Activated naive CD4-positive, alpha-beta T cell treated with anti-CD3 and anti-CD28 coated beads, Interleukin-2, amount 50 U/mL, for 24 hours (primary cell): ENCODE data around the gene DSC1.

Source experiments
- H3K27ac Mint-ChIP-seq: one replicate; pipeline ENCODE4 v1.8.0; 2021; ENCODE audit warnings: mild to moderate bottlenecking, mixed read lengths
- H3K27me3 Mint-ChIP-seq: one replicate; pipeline ENCODE4 v1.8.0; 2021; ENCODE audit warnings: mixed read lengths
- H3K36me3 Mint-ChIP-seq: one replicate; pipeline ENCODE4 v1.8.0; 2021; ENCODE audit warnings: mixed read lengths
- H3K4me1 Mint-ChIP-seq: one replicate; pipeline ENCODE4 v1.8.0; 2021; ENCODE audit warnings: mixed read lengths
- H3K4me3 Mint-ChIP-seq: one replicate; pipeline ENCODE4 v1.8.0; 2021; ENCODE audit warnings: mild to moderate bottlenecking, mixed read lengths
- H3K9me3 Mint-ChIP-seq: one replicate; pipeline ENCODE4 v1.8.0; 2021; ENCODE audit warnings: mixed read lengths

Gene DSC1

GRCh38 chr18:31162825-31163435, at the start of gene DSC1:
Gene DSC1 (minus strand): TSS chr18:31162856. CDS start chr18:31162594, 262 bp downstream.
- Mint-ChIP-seq H3K27me3 (no peaks in the 10 kb centered on the region), H3K9me3 (no peaks in the 10 kb centered on the region), H3K4me3 (peak within 1 kb of the TSS; percentile 75), H3K36me3 (no peaks in the 10 kb centered on the region), H3K4me1 (peaks cover 14% of the 10 kb centered on the region), H3K27ac (peak within 1 kb of the TSS; percentile 70)

GRCh38 chr18:31211047-31211446, 48.4 kb upstream of the DSC1 start:
- peaks cover 18% of the 10 kb centered on the region for H3K4me1 Mint-ChIP-seq
- peaks cover 3% of the 10 kb centered on the region for H3K9me3 Mint-ChIP-seq
- H3K27me3 Mint-ChIP-seq = no peaks in the 10 kb centered on the region
- no peak overlapping the region for H3K27ac Mint-ChIP-seq
- H3K4me3 Mint-ChIP-seq = no peak overlapping the region
- no peaks in the 10 kb centered on the region for H3K36me3 Mint-ChIP-seq

GRCh38 chr18:31209041-31209440, 46.4 kb upstream of the DSC1 start:
- Mint-ChIP-seq H3K4me1 (peaks cover 18% of the 10 kb centered on the region), H3K4me3 (no peak overlapping the region), H3K9me3 (no peaks in the 10 kb centered on the region), H3K27me3 (no peaks in the 10 kb centered on the region), H3K27ac (no peak overlapping the region), H3K36me3 (no peaks in the 10 kb centered on the region)

- H3K36me3 Mint-ChIP-seq = no peaks in the 10 kb centered on the region
- H3K4me1 Mint-ChIP-seq = peaks cover 18% of the 10 kb centered on the region
- H3K4me3 Mint-ChIP-seq = no peak overlapping the region
- H3K27me3 Mint-ChIP-seq = no peaks in the 10 kb centered on the region
- H3K27ac Mint-ChIP-seq = no peak overlapping the region
- H3K9me3 Mint-ChIP-seq = no peaks in the 10 kb centered on the region
Observed at GRCh38 chr18:31207391-31207790, 44.7 kb upstream of the DSC1 start.

- Mint-ChIP-seq H3K4me3 (no peak overlapping the region), H3K27ac (no peak overlapping the region), H3K9me3 (peaks cover 3% of the 10 kb centered on the region), H3K27me3 (no peaks in the 10 kb centered on the region), H3K36me3 (no peaks in the 10 kb centered on the region), H3K4me1 (peaks cover 18% of the 10 kb centered on the region)
Observed at GRCh38 chr18:31206787-31207381, 44.2 kb upstream of the DSC1 start.

GRCh38 chr18:31206071-31206470, 43.4 kb upstream of the DSC1 start:
- H3K36me3 Mint-ChIP-seq = no peaks in the 10 kb centered on the region
- H3K27me3 Mint-ChIP-seq = no peaks in the 10 kb centered on the region
- peaks cover 10% of the 10 kb centered on the region for H3K9me3 Mint-ChIP-seq
- peaks cover 18% of the 10 kb centered on the region for H3K4me1 Mint-ChIP-seq
- no peak overlapping the region for H3K27ac Mint-ChIP-seq
- H3K4me3 Mint-ChIP-seq = no peak overlapping the region

GRCh38 chr18:31205273-31205672, 42.6 kb upstream of the DSC1 start:
- H3K4me1 Mint-ChIP-seq = peaks cover 10% of the 10 kb centered on the region
- no peak overlapping the region for H3K27ac Mint-ChIP-seq
- peaks cover 10% of the 10 kb centered on the region for H3K9me3 Mint-ChIP-seq
- H3K4me3 Mint-ChIP-seq = no peak overlapping the region
- H3K27me3 Mint-ChIP-seq = no peaks in the 10 kb centered on the region
- H3K36me3 Mint-ChIP-seq = no peaks in the 10 kb centered on the region

GRCh38 chr18:31204833-31205232, 42.2 kb upstream of the DSC1 start:
- no peaks in the 10 kb centered on the region for H3K36me3 Mint-ChIP-seq

GRCh38 chr18:31204166-31204565, 41.5 kb upstream of the DSC1 start:
- H3K27ac Mint-ChIP-seq = no peak overlapping the region
- peaks cover 8% of the 10 kb centered on the region for H3K4me1 Mint-ChIP-seq
- no peaks in the 10 kb centered on the region for H3K36me3 Mint-ChIP-seq
- no peak overlapping the region for H3K4me3 Mint-ChIP-seq
- peaks cover 10% of the 10 kb centered on the region for H3K9me3 Mint-ChIP-seq
- H3K27me3 Mint-ChIP-seq = no peaks in the 10 kb centered on the region

More at GRCh38 chr18:31204833-31205232, 42.2 kb upstream of the DSC1 start:
- H3K9me3 Mint-ChIP-seq = peaks cover 10% of the 10 kb centered on the region
- no peak overlapping the region for H3K27ac Mint-ChIP-seq
- H3K4me1 Mint-ChIP-seq = peaks cover 8% of the 10 kb centered on the region
- H3K27me3 Mint-ChIP-seq = no peaks in the 10 kb centered on the region
- no peak overlapping the region for H3K4me3 Mint-ChIP-seq

- Mint-ChIP-seq H3K36me3 (no peaks in the 10 kb centered on the region), H3K4me1 (peaks cover 8% of the 10 kb centered on the region), H3K27me3 (no peaks in the 10 kb centered on the region), H3K27ac (no peak overlapping the region), H3K9me3 (peaks cover 10% of the 10 kb centered on the region), H3K4me3 (no peak overlapping the region)
Observed at GRCh38 chr18:31203794-31204148, 41.1 kb upstream of the DSC1 start.

- H3K4me1 Mint-ChIP-seq = peaks cover 8% of the 10 kb centered on the region
Observed at GRCh38 chr18:31203096-31203793, 40.6 kb upstream of the DSC1 start.

GRCh38 chr18:31199190-31199769, 36.6 kb upstream of the DSC1 start:
- Mint-ChIP-seq H3K4me1 (peaks cover 4% of the 10 kb centered on the region), H3K27me3 (no peaks in the 10 kb centered on the region), H3K9me3 (peaks cover 10% of the 10 kb centered on the region), H3K4me3 (no peak overlapping the region), H3K36me3 (no peaks in the 10 kb centered on the region), H3K27ac (no peak overlapping the region)

More at GRCh38 chr18:31203096-31203793, 40.6 kb upstream of the DSC1 start:
- H3K4me3 Mint-ChIP-seq = no peak overlapping the region
- H3K27me3 Mint-ChIP-seq = no peaks in the 10 kb centered on the region
- no peaks in the 10 kb centered on the region for H3K36me3 Mint-ChIP-seq
- H3K27ac Mint-ChIP-seq = no peak overlapping the region
- peaks cover 10% of the 10 kb centered on the region for H3K9me3 Mint-ChIP-seq

- no peak overlapping the region for H3K4me3 Mint-ChIP-seq
- peaks cover 4% of the 10 kb centered on the region for H3K4me1 Mint-ChIP-seq
- H3K9me3 Mint-ChIP-seq = peaks cover 10% of the 10 kb centered on the region
- H3K27ac Mint-ChIP-seq = no peak overlapping the region
- H3K27me3 Mint-ChIP-seq = no peaks in the 10 kb centered on the region
- no peaks in the 10 kb centered on the region for H3K36me3 Mint-ChIP-seq
Observed at GRCh38 chr18:31197676-31198075, 35.0 kb upstream of the DSC1 start.

- no peaks in the 10 kb centered on the region for H3K36me3 Mint-ChIP-seq
- H3K4me3 Mint-ChIP-seq = no peak overlapping the region
- H3K9me3 Mint-ChIP-seq = peaks cover 10% of the 10 kb centered on the region
- H3K27me3 Mint-ChIP-seq = no peaks in the 10 kb centered on the region
- no peak overlapping the region for H3K27ac Mint-ChIP-seq
- H3K4me1 Mint-ChIP-seq = peaks cover 7% of the 10 kb centered on the region
Observed at GRCh38 chr18:31195063-31195462, 32.4 kb upstream of the DSC1 start.

GRCh38 chr18:31192086-31192776, 29.6 kb upstream of the DSC1 start:
- Mint-ChIP-seq H3K36me3 (no peaks in the 10 kb centered on the region), H3K4me1 (peaks cover 3% of the 10 kb centered on the region), H3K27me3 (no peaks in the 10 kb centered on the region), H3K27ac (no peak overlapping the region), H3K4me3 (no peak overlapping the region), H3K9me3 (peaks cover 10% of the 10 kb centered on the region)
